ENCODE measurements around the gene SLC22A8.
A peak's percentile ranks its signal among the peaks of the same experiment; 100 is the strongest.
"Not testable (repeated sequence)": the region's sequence is repeated elsewhere in the genome, so short reads cannot be mapped to it uniquely, and the experiment has no call there.

The SLC22A8 gene, protein sequence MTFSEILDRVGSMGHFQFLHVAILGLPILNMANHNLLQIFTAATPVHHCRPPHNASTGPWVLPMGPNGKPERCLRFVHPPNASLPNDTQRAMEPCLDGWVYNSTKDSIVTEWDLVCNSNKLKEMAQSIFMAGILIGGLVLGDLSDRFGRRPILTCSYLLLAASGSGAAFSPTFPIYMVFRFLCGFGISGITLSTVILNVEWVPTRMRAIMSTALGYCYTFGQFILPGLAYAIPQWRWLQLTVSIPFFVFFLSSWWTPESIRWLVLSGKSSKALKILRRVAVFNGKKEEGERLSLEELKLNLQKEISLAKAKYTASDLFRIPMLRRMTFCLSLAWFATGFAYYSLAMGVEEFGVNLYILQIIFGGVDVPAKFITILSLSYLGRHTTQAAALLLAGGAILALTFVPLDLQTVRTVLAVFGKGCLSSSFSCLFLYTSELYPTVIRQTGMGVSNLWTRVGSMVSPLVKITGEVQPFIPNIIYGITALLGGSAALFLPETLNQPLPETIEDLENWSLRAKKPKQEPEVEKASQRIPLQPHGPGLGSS

DNA sequence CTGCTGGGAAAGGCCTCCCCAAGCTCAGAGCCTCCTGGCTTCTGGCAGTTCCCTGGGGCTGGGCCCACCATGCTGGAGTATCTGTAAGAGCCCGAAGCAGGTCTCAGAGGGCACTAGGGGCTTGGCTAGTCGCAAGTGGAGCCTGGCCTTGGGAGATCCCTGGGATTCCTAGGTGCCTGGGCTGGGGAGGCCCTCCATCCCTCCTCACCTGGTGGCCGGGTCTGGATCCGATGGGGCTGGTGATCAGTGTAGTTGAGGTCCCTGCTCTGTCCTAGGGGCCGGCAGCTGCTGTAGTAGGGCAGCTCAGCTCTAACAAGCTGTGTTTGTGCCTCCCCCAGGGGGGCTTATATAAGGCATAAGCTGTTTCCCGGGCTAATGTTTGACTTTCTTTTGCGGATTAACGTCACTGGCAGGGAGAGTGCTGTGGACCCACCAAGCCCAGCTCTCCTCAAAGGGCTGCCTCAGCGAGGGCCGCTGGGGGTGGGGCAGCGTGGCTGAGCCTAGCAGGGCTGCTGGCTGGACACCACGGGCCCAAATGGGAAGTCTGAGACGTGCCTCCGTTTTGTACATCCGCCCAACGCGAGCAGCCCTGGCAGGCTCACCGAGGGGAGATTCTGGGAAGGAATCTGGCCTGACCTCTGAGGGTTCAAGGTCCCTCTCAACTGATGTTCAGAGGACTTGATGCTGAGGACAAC lies at the start of gene SLC22A8:
TSS of gene SLC22A8 (minus strand) at position 321 of the 695 bp plus-strand sequence. CDS start 883 bp downstream, outside the sequence.
- TF ChIP-seq, protein P1, sequence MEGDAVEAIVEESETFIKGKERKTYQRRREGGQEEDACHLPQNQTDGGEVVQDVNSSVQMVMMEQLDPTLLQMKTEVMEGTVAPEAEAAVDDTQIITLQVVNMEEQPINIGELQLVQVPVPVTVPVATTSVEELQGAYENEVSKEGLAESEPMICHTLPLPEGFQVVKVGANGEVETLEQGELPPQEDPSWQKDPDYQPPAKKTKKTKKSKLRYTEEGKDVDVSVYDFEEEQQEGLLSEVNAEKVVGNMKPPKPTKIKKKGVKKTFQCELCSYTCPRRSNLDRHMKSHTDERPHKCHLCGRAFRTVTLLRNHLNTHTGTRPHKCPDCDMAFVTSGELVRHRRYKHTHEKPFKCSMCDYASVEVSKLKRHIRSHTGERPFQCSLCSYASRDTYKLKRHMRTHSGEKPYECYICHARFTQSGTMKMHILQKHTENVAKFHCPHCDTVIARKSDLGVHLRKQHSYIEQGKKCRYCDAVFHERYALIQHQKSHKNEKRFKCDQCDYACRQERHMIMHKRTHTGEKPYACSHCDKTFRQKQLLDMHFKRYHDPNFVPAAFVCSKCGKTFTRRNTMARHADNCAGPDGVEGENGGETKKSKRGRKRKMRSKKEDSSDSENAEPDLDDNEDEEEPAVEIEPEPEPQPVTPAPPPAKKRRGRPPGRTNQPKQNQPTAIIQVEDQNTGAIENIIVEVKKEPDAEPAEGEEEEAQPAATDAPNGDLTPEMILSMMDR (conservative IDR thresholded peaks at IDR 0.05; ENCODE audit: low read depth) = no peak
- POLR2A ChIA-PET (ENCODE audit: low non-redundant PET) = no interaction called here
- DNase-seq (ENCODE audit: low spot score) = no peak
- CTCF ChIA-PET = no interaction called here
- no peak within 1 kb of the TSS for H3K27ac ChIP-seq

DNA sequence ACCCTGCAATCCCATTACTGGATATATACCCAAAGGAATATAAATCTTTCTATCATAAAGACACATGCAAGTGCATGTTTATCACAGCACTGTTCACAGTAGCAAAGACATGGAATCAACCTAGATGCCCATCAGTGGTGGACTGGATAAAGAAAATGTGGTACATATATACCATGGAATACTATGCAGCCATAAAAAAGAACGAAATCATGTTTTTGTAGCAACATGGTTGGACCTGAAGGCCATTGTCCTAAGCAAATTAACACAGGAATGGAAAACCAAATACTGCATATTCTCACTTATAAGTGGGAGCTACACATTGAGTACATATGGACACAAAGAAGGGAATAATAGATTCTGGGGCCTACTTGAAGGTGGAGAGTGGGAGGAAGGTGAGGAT lies 30.6 kb upstream of the SLC22A8 start:
- DNase-seq (ENCODE audit: low spot score); H3K27ac ChIP-seq; POLR2A ChIA-PET (ENCODE audit: low non-redundant PET): not testable (repeated sequence)
- CTCF ChIA-PET = interaction anchor here (1.3 kb wide), 1 partner anchor 11 kb away, joined by 3 read pairs; no protein-coding TSS in a partner anchor

DNA sequence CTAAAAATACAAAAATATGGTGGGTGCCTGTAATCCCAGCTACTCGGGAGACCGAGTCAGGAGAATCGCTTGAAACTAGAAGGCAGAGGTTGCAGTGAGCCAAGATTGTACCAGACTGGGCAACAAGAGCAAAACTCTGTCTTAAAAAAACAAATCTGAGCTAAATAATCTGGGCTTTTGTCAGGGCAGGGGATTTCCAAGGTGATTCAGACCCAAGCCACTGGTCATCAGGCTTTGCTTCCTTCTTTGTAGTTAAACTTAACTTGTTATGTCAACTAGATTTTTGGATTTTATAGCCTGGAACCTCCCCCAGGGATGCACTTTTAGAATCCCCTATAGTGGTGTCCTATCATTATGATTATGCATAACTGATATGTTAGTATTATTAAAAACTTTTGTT lies 27.0 kb upstream of the SLC22A8 start:
- no peak for DNase-seq (ENCODE audit: low spot score)
- TF ChIP-seq, protein P1 (conservative IDR thresholded peaks at IDR 0.05; ENCODE audit: low read depth) = no peak
- H3K27ac ChIP-seq = no peak overlapping the region
- ChIA-PET CTCF (no interaction called here), POLR2A (ENCODE audit: low non-redundant PET) (no interaction called here)

DNA sequence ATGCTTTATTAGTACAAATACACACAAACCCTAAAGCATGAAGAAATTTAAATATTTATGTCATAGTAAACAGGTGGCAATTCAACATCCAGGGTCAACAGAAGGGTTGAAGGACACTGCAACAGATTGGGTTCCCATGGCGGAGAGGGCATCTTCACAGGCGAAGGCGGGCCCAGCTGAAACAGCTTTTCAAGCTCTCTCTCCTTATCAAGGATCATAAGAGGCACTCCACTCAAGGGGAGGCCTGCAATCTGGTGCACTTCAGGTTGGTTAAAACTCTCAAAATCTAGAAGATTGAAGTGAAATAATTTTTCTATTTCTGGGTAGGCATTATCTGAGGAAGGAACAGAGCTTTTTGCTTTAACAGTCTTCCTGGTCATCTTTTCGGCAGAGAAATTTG lies 16.8 kb upstream of the SLC22A8 start:
- no peak for DNase-seq (ENCODE audit: low spot score)
- POLR2A ChIA-PET (ENCODE audit: low non-redundant PET) = no interaction called here
- TF ChIP-seq, protein P1 (conservative IDR thresholded peaks at IDR 0.05; ENCODE audit: low read depth) = no peak
- H3K27ac ChIP-seq = no peak overlapping the region
- CTCF ChIA-PET = interaction anchor here (0.8 to 1.2 kb wide), 2 partner anchors 9 to 127 kb away, joined by 3 to 4 read pairs; no protein-coding TSS in a partner anchor

DNA sequence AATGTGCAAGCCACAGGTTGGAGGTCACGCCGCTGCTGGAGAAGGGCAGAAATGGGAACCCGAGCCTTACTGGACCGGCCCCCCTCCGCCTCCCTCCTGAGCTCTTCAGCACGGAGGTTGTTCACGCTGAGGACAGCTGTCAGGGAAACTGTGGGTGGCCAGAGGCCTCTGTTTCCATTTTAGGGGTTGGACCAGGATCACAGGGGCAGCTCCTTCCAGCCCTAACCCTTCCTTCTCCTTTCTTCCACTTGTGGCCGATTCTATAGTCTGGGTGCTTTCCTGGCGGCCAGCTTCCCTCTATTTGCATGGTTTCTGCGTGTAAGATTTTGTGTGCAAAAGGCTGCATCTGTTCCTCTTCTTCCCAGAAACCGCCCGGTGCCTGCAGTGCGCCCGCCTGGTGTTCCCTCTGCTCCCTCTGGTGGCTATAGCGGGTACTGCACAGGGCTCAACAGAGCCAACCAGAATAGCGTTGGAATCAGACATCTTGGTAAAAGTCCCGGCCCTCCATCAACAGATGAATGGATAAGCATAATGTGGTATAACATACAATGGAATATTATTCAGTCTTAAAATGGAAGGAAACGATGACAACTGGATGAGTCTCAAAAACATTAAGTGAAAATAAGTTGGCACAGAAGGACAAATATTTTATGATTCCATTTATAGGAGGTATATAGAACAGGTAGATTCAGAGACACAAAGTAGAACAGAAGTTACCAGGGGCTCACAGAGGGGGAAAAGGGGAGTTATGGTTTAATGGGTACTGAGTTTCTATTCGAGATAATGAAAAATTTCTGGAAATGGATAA lies 8.4 kb upstream of the SLC22A8 start:
- TF ChIP-seq, protein P1 (conservative IDR thresholded peaks at IDR 0.05; ENCODE audit: low read depth) = peak; percentile 99
- H3K27ac ChIP-seq = no peak overlapping the region
- ChIA-PET CTCF (interaction anchor here (0.6 to 6.8 kb wide), 22 partner anchors 8 to 1112 kb away, joined by 3 to 129 read pairs (median 3); no protein-coding TSS in a partner anchor), POLR2A (ENCODE audit: low non-redundant PET) (no interaction called here)
- DNase-seq (ENCODE audit: low spot score) = peak; percentile 77

DNA sequence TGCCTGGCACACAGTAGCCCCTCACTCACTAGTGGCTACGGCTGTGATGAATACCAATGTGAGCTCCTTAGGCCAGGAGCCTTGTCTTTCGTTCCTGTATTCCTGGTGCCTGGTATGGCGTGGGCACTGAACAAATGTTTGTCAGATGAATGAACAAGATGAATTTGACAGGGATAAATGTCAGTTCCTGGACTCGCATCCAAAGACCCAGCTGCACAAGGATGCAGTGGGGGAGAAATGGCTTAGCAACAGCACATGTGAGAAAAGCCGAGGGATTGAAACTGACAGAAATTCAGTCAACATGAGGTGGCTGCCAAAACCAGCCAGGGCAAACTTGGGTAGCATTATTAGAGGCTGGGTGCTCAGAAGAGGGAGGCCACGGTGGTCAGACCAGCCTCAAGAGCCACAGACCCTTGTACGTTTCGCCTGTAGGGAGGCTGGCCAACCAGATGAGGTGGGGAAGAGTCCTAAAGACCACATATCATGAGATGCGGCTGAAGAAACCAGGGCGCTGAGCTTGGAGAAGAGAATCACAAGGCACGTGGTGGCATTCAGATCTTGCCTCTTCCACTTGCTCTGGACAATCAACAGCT lies 7.7 kb upstream of the SLC22A8 start:
- ChIA-PET POLR2A (ENCODE audit: low non-redundant PET) (no interaction called here), CTCF (interaction anchor here (0.6 to 6.8 kb wide), 21 partner anchors 9 to 1113 kb away, joined by 3 to 129 read pairs (median 3); no protein-coding TSS in a partner anchor)

More for the DNA sequence above, 7.7 kb upstream of the SLC22A8 start:
- no peak overlapping the region for H3K27ac ChIP-seq
- no peak for DNase-seq (ENCODE audit: low spot score)
- TF ChIP-seq, protein P1 (conservative IDR thresholded peaks at IDR 0.05; ENCODE audit: low read depth) = no peak
